Mesangial cell (primary cell): Measurements from ENCODE around the gene SPAG7. TPM values are rescaled to one million over a fixed set of nuclear protein-coding genes. Genes with fewer than 3 reads are reported as not detected.

Experiments
- total RNA-seq: library from RNA; depleted of rRNA; stranded (reverse); fragments of >200 nt; gene quantifications from 2 replicates; pipeline ENCODE4 v1.2.3, GENCODE V29; 2015

SPAG7 gene
- total RNA-seq: 41.7 and 55.0 TPM in 2 replicates

GRCh38 chr17:4967539-4968485, at the start of gene SPAG7:
Gene SPAG7 (minus strand): TSS chr17:4967817. CDS start chr17:4967804, 13 bp downstream.

GRCh38 chr17:4997302-4998026, 29.8 kb upstream of the SPAG7 start, which contains the start of the genes INCA1 and KIF1C:
Gene INCA1 (minus strand): TSS chr17:4997522. CDS start chr17:4994437, 3,085 bp downstream.
Gene KIF1C (plus strand): TSS chr17:4997950. CDS start chr17:5000247, 2,297 bp downstream.

GRCh38 chr17:4986951-4987766, 19.5 kb upstream of the SPAG7 start, which contains the start of gene CAMTA2:
Gene CAMTA2 (minus strand): TSS chr17:4987675. CDS start chr17:4986222, 1,453 bp downstream.

GRCh38 chr17:4950746-4951204, 16.8 kb downstream of the SPAG7 start, which contains the start of gene ENO3:
Gene ENO3 (plus strand): TSS chr17:4951119. CDS start chr17:4951830, 711 bp downstream.

GRCh38 chr17:4948166-4948930, 19.3 kb downstream of the SPAG7 start, which contains the start of gene PFN1:
Gene PFN1 (minus strand): TSS chr17:4948530. CDS start chr17:4948394, 136 bp downstream.

GRCh38 chr17:4939796-4940554, 27.6 kb downstream of the SPAG7 start, which contains the start of the genes RNF167 and SLC25A11:
Gene RNF167 (plus strand): TSS chr17:4940268. CDS start chr17:4940910, 642 bp downstream.
Gene SLC25A11 (minus strand): TSS chr17:4940046. CDS start chr17:4939910, 136 bp downstream.

GRCh38 chr17:4931963-4932362, 35.7 kb downstream of the SPAG7 start, which contains the start of gene GP1BA:
Gene GP1BA (plus strand): TSS chr17:4932277. CDS start chr17:4932605, 328 bp downstream.

Other genes starting within 250 kb of the SPAG7 start
- 17.1 and 22.3 TPM in 2 replicates for gene MED11, start 236.4 kb downstream of the SPAG7 start, total RNA-seq
- gene ZMYND15, start 228.0 kb downstream of the SPAG7 start, total RNA-seq: 0.13 and 0.16 TPM in 2 replicates
- 2.1 and 10.4 TPM in 2 replicates for gene CXCL16, start 227.9 kb downstream of the SPAG7 start, total RNA-seq
- gene TM4SF5, start 195.9 kb downstream of the SPAG7 start, total RNA-seq: not detected in 2 replicates
- gene VMO1, start 181.5 kb downstream of the SPAG7 start, total RNA-seq: 1.1 TPM in 1 of 2 replicates, not detected in the other
- 0.49 TPM in 1 of 2 replicates, not detected in the other for gene GLTPD2, start 178.9 kb downstream of the SPAG7 start, total RNA-seq
- 181 and 242 TPM in 2 replicates for gene PSMB6, start 171.7 kb downstream of the SPAG7 start, total RNA-seq
- 13.5 and 30.9 TPM in 2 replicates for gene PLD2, start 160.7 kb downstream of the SPAG7 start, total RNA-seq
- 18.9 and 22.6 TPM in 2 replicates for gene MINK1, start 134.5 kb downstream of the SPAG7 start, total RNA-seq
- gene C17orf107, start 68.3 kb downstream of the SPAG7 start, total RNA-seq: 1.8 and 8.4 TPM in 2 replicates
- 0.16 and 1.4 TPM in 2 replicates for gene CHRNE, start 64.7 kb downstream of the SPAG7 start, total RNA-seq
- not detected in 2 replicates for gene GP1BA, start 35.5 kb downstream of the SPAG7 start, total RNA-seq
- 66.6 and 80.7 TPM in 2 replicates for gene SLC25A11, start 27.8 kb downstream of the SPAG7 start, total RNA-seq
- gene RNF167, start 27.5 kb downstream of the SPAG7 start, total RNA-seq: 53.3 and 56.0 TPM in 2 replicates
- gene PFN1, start 19.3 kb downstream of the SPAG7 start, total RNA-seq: 1,852 and 3,641 TPM in 2 replicates
- 2.0 and 5.2 TPM in 2 replicates for gene ENO3, start 16.7 kb downstream of the SPAG7 start, total RNA-seq
- 21.5 and 30.9 TPM in 2 replicates for gene CAMTA2, start 19.9 kb upstream of the SPAG7 start, total RNA-seq
- 0.33 and 2.0 TPM in 2 replicates for gene INCA1, start 29.7 kb upstream of the SPAG7 start, total RNA-seq
- gene KIF1C, start 30.1 kb upstream of the SPAG7 start, total RNA-seq: 68.6 and 71.5 TPM in 2 replicates
- under 0.01 TPM in 1 of 2 replicates, not detected in the other for gene SLC52A1, start 67.6 kb upstream of the SPAG7 start, total RNA-seq
- 0.81 and 2.2 TPM in 2 replicates for gene ZFP3, start 110.7 kb upstream of the SPAG7 start, total RNA-seq
- gene ZNF232, start 144.1 kb upstream of the SPAG7 start, total RNA-seq: 3.6 and 5.6 TPM in 2 replicates
- gene USP6, start 148.2 kb upstream of the SPAG7 start, total RNA-seq: not detected in 2 replicates
- 4.1 and 5.2 TPM in 2 replicates for gene ZNF594, start 224.1 kb upstream of the SPAG7 start, total RNA-seq